Epithelial cell of esophagus (primary cell): ENCODE results near the gene CBX3.

Source experiments
- DNase-seq: peaks from one replicate; pipeline ENCODE4 v3.0.0; 2010; ENCODE audit warnings: low read depth
- H3K4me3 ChIP-seq: 2 replicates; pipeline ENCODE4 v1.5.1; 2011; ENCODE audit warnings: mild to moderate bottlenecking, low read length, control low read depth
- CTCF ChIP-seq: IDR thresholded peaks from 2 replicates; pipeline ENCODE4 v1.5.1; 2011; ENCODE audit warnings: low read depth, mild to moderate bottlenecking, low read length, control low read depth, inconsistent platforms; ENCODE audit not compliant: insufficient read depth; ENCODE audit errors: missing control alignments

Gene CBX3

GRCh38 chr7:26197153-26198115, 4.1 kb upstream of the CBX3 start:
- peak overlapping the region; percentile 62 for H3K4me3 ChIP-seq
- TF ChIP-seq CTCF: no peak
- DNase-seq: peak; percentile 37

- peak overlapping the region; percentile 62 for H3K4me3 ChIP-seq
- TF ChIP-seq CTCF: peak; percentile 55
- DNase-seq: peak; percentile 40
Measured at GRCh38 chr7:26198133-26198780, 3.3 kb upstream of the CBX3 start.

- TF ChIP-seq CTCF: no peak
- peak overlapping the region; percentile 62 for H3K4me3 ChIP-seq
- no peak for DNase-seq
Measured at GRCh38 chr7:26198781-26199169, 2.8 kb upstream of the CBX3 start.

- H3K4me3 ChIP-seq: peak overlapping the region; percentile 62
- no peak for TF ChIP-seq CTCF
- peak; percentile 49 for DNase-seq
Measured at GRCh38 chr7:26199301-26200037, 2.1 kb upstream of the CBX3 start.

- peak overlapping the region; percentile 62 for H3K4me3 ChIP-seq
- TF ChIP-seq CTCF: no peak
- DNase-seq: peak; percentile 52
Measured at GRCh38 chr7:26200038-26200443, 1.5 kb upstream of the CBX3 start.

- DNase-seq: peak; percentile 97
- no peak for TF ChIP-seq CTCF
- peak within 1 kb of the TSS; percentile 62 for H3K4me3 ChIP-seq
Measured at GRCh38 chr7:26200444-26201246, 900 bp upstream of the CBX3 start, which contains the start of gene HNRNPA2B1. Gene HNRNPA2B1, minus strand, starts transcription at chr7:26200746. Its CDS starts 169 bp downstream, at chr7:26200577.
